ENCODE measurements around the gene RYK.
"Not testable (repeated sequence)": the region's sequence is repeated elsewhere in the genome, so short reads cannot be mapped to it uniquely, and the experiment has no call there.

Gene RYK

DNA sequence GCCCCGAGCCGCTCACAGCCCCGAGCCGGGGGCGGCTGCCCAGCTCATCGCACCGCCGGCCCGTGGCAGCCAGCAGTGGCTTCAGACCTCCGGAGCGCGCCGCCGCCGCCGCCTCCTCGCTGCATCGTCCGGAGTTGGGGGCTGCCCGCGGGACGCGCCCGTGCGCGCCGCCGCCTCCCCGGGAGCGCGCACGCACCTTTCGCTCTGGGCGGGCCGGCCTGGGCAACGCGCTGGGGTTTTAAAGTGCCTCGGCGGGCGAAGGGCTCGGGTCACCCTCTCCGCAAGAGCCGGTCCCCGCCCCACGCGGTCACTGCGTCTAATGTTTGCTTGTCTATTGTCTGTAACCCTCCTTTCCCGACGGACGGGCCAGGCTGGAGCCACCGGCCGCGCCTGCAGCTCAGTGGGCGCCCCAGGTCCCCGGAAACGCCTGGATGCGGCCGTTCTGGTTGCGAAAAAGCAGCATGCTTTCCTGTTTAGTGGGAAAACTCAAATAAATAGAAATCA, at the start of gene RYK:
TSS of gene RYK (minus strand) at position 143 of the 504 bp plus-strand sequence. CDS start 205 bp downstream, outside the sequence.
- peak; percentile 87 for DNase-seq (ENCODE audit: low spot score)

DNA sequence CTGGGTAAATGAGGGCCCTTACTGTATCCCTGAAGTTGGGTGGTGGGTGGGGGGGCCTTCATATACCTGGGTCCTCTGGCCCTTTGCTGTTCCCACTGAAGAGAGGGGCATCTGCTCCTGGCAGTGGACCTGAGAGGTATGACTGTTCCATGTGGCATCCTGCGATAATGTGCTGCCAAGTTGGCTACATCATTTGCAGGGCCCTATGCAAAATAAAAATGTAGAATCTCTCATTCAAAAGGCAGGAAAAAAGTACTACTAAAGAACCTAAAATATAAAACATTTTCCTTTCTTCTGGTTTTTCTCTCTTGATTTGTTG, 49.2 kb upstream of the RYK start:
- no peak for DNase-seq (ENCODE audit: low spot score)

DNA sequence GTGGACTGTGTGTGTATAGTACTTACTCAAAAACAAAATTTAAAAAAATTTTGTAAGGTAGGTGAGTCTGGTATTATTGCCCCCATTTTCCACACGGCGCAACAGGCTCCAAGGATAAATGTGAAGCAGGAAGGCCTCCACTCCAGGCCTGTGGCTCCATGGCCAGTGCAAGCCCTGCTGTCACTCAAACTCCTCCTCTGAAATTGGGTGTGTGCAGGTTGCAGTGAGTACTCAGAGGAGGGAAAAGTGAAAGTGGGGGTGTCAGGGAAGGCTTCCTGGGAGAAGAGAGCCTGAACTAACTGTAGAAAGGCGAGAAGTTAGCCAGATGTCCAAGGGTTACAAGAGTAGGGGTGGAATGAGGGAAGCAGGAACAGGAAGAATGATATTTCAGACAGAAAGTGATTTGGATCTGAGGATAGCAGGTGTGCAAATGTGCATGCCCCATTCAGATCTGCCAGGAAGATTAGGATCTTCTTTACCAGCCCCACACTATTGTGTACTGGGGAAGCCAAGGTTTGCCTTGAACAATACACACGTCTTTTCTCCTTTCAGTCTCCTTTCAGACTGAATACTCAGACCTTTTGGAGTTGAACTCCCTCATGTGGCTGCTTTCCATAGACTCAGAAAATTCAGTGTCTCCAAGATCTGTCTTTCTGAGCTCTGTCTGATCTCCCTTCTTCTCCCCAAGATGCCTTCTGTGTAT, 48.7 kb upstream of the RYK start:
- DNase-seq (ENCODE audit: low spot score) = no peak

DNA sequence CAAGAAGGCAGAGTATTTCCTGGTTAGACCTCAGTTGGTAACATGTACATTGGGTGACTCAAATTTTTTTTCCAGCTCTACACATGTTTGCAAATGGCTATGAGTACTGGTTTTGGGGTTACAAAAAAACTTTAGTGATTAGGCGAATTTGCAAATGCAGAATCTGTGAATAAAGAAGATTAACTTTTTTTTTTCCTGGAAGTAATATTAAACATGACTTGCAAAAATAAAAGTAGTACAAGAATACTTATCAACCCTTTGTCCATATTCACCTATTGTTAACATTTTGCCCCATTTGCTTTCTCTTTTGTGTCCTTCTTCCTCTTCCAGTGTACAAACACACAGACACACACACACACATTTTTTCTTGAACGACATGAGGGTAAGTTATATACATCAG, 47.6 kb upstream of the RYK start:
- no peak for DNase-seq (ENCODE audit: low spot score)

DNA sequence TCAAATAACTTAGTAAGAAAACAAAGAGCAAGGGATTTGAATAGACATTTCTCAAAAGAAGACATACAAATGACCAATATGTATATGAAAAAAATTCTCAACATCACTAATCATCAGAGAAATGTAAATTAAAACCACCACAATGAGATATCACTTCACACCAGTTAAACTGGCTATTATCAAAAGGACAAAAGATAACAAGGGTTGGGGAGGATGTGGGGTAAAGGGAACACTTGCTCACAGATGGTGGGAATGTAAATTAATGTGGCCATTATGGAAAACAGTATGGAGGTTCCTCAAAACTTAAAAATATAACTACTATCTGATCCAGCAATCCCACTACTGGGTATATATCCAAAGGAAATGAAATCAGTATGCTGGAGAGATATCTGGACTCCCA, 46.0 kb upstream of the RYK start:
- no peak for DNase-seq (ENCODE audit: low spot score)

DNA sequence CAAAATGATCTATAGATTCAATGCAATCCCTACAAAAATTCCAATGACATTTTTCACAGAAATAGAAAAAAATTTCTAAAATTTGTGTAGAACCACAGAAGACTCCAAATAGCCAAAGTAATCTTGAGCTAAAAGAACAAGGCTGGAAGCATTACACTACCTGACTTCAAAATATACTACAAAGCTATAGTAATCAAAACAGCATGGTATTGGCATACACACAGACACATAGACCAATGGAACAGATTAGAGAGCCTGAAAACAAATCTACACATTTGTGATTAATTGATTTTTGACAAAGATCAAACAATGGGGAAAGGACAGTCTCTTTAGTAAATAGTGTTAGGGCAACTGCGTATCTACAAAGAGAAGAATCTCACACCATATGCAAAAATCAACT, 45.3 kb upstream of the RYK start:
- DNase-seq (ENCODE audit: low spot score) = no peak

DNA sequence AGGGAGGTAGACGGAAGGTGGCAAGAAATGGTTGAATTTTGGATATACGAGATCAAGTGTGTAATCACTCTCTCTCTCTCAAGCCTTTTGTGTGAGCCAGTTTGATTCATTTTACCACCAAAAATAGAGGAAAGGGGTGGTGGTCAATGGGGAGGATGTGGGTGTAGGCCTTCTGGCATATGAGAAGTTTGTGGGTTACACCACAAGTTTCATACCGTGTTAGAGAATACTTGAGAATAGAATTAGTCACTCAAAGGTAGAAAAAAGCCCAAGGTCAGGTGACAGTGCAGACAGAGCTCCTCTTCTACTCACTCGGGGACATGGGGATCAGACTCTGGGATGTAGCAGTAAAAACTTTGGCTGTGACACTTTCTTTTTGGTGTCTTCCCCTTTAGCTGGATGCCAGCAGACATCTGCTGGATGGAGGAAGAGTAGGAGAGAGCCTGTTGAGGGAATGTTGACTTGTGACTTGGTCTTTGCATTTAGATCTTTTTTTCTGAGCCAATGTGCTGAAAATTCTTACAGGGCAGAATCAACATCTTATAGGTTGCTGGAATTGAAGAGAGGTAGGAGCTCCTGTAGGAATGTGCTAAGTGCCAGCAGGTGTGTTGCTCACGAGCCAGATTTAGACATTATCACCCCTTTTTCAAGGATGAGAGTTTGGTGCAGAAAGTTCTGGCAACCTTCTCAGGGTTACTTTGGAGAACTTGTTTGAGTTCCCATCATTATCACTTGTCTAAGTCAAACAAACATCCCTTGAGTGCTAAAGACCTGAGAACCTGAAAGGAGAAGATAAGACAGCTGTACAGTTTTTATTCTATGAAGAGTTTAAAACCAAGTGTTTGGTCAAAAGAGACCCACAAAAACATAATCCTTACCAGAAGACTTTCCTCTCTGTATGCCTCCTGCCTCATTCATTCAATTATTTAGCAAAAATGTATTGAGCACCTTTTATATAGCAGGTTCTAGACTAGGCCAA, 43.9 kb upstream of the RYK start:
- no peak for DNase-seq (ENCODE audit: low spot score)

DNA sequence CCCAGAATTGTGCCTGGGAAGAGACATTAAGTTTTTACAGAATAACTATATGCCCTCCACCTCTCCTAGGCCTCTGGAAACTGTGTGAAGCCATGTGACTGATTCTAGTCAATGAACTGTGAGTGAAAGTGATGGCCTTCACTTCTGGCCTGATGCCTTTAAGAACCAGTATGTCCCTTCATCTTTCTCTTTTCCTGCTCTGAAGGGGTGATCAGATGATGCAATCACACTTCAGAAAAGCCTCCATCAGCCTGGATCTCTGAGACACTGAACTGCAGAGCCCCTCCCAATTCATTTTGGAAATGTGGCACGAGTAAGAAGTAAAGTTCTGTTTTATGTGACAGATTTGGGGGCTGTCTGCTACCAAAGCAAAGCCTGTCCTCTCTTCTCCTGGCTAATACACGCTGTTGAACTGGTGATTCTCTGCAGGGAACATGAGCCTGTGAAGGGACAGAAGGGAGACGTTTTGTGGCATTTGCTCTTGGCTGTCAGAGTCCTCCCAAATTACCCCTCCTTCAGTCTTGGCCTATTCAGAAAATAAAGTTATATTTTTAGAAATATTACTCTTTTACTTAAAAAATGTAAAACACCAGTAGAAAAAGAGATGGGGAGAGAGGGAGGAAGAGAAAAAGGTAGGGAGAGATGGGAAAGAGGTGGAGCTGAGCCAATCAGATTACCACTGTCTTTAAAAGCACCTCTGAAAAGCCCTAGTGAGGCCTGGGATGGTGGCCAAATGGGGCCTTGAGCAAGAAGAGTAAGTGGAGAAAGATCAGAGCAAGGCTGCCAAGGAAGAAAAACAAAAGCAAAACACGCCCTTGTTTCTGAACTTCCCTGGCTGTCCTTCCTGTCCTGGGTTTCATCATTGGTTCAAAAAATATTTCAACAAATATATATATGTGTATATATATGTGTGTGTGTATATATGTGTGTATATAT, 40.9 kb upstream of the RYK start:
- no peak for DNase-seq (ENCODE audit: low spot score)

DNA sequence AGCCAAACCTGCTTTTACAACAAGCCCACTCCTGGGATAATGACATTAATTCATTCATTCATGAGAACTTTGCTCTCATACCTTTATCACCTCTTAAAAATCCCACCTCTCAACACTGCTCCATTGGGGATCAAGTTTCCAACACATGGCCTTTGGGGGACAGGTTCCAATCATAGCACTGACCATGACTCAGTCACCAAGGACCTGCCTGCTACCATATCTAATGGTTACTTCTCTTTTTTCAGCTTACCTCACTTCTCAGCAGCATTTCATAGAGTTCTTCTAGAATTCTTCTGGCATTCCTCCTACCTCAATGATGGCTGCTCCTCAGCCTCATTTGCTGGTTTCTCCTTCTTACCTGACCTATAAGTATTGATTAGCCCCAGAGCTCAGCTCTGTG, 36.9 kb upstream of the RYK start:
- DNase-seq (ENCODE audit: low spot score) = no peak

DNA sequence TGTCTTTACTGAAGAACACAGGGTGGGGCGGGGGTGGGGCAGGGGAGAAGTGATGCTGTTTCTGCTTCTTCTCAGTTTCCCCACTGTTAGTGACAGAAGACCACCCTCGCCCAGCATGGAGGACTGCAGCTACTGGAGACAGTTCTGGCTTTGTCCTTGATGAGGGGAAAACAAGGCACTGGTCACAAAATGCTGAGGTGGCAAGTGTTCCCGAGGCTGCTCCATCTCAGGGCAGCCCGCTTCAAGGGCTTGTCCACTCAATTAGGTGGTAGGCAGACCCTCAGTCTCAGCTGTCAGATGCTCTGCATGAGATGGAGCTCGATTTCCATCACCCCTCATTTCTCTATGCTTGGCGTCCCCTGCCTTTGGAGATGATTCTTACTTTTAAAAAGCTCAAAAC, 33.8 kb upstream of the RYK start:
- no peak for DNase-seq (ENCODE audit: low spot score)

DNA sequence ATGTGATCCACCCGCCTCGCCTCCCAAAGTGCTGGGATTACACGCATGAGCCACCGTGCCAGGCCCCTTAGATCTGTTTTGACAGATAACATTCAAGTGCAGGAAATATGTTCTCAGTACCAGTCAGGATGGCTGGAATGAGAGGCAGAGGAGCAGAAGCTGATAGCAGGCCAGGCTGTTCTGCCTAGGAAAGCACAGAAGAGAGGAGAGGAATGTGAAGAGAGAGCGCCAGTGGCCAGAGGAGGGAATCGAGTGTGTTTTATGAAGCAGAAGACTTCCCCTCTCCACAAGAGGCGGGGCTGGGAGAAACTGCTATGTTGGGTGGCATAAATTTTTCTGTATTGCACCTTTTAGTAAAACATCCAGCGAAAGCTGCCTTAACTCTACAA, 32.0 kb upstream of the RYK start:
- DNase-seq (ENCODE audit: low spot score) = no peak

DNA sequence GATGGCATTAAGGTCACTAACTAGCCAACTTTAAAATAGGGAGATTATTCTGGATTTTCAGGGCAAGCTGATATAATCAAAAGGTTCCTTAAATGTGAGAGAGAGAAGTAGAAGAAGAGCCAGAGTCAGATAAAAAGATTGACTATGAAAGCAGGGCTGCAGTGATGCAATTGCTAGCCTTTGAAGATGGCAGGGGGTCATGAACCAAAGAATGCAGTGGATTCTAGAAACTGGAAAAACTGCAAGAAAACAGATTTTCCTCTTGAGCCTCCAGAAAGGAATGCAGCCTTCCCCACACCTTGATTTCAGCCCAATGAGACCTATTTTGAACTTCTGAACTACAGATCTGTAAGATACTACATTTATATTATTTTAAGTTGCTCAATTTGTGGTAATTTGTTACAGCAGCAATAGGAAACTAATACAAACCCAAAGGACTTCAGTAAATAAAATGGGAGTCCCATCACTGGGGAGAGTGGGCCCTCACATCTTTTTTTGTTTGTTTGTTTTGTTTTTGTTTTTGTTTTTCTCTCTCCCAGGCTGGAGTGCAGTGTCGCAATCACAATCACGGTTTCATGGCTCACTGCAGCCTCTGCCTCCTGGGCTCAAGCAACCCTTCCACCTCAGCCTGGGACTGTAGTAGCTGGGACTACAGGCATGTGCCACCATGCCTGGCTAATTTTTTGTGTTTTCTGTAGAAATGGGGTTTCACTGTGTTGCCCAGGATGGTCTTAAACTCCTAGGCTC, 31.4 kb upstream of the RYK start:
- no peak for DNase-seq (ENCODE audit: low spot score)

DNA sequence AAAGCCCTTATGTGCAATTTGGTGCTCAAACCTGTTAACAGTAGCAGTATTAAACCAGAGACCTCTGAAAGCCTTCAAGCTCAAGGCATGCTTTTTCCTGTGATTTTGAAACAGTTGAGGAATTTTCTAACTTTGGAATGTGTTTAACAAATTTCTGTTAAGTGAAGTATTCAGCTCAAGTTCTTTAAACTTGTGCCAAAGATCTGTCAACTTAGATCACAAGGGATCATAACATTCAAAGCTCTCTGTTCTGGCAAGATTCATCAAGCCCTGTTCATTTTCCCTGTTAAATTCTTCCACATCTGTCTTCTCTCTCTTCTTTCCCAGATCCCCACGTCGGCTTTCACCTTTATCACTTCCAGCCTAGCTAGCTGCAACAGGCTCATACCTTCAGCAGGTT, 28.8 kb upstream of the RYK start:
- DNase-seq (ENCODE audit: low spot score) = no peak

DNA sequence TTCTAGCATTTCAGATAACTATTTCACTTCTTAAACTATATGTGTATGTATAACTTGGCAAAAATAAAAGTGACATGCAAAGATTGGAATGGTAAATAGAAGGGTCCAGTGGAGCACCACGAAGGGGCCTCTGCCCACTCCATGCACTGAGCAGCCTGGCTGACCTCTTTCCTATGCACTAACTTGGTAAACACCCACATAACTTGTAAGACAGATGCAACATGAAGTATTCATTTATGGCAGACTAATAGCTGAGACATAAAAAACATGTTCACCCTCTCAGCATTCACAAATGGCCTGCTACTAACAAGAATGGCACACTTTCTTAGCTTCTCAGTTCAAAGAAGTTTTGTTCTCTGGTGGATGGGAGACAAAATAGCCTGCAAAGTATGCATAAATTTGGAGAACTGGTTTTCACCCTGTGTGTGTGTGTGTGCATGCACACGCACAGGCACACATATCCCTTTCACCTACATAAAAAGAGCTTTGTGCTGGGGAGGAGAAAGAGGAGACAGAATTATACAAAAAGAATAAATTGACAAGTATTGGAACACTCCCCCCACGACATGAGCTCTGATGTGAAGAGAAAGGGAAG, 26.5 kb upstream of the RYK start:
- no peak for DNase-seq (ENCODE audit: low spot score)

DNA sequence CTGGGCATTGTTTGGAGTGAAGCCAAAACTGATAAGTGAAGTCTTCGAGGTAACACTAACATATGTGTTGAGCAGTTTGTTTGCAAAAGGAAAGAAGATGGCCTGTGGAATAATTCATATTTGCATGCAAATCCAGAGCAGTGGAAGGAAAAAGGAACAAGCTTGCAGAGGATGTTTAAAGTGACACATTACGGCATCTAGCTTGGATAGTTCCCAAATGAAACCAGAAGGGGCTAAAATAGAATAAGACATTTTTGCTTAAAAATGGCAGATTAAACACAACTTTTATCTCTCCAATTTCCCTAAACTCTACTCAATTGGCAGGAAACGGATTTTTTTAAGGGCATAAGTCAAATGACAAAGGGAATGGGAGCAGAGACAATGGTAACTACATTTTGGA, 25.4 kb upstream of the RYK start:
- no peak for DNase-seq (ENCODE audit: low spot score)

DNA sequence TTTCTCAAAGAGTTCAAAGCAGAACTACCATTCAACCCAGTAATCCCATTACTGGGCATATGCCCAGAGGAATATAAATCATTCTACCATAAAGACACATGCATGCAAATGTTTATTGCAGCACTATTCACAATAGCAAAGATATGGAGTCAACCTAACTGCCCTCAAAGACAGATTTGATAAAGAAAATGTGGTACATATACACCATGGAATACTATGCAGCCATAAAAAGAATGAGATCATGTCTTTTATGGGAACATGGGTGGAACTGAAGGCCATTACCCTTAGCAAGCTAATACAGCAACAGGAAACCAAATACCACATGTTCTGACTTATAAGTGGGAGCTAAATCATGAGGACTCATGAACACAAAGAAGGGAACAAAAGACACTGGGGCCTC, 24.5 kb upstream of the RYK start:
- DNase-seq (ENCODE audit: low spot score) = not testable (repeated sequence)

DNA sequence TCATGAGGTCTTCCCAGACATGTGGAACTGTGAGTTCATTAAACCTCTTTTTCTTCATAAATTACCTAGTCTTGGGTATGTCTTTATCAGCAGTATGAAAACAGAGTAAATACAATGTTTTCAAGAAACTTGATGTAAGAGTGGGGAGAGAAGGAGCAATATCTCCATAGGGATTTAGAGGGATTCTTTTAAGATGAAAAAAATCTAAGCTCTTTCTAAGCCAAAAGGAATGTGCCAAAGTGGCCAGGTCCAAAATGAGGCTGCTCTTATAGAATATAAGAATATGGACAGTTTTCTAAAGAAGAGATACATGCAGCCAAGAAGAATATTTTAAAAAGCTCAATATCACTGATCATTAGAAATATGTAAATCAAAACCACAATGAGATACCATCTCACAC, 23.9 kb upstream of the RYK start:
- DNase-seq (ENCODE audit: low spot score) = no peak

DNA sequence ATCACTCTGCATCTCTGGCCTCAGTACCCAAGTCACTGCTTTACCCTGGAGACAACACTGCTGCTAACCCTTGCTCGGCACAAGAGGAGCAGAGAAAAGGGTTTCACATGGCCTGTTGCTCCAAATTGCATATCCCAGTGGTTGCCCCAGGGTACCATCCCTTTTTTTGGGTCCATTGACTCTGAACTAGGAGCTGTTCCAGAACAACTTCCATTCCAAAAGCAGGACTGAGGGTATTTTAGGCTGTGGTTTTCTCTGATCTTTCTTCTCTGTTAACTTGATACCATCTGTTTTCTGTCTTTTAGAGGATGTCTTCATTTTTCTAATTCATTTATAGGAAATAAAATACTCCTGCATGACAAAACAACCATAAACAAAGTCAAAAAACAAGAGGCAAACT, 17.3 kb upstream of the RYK start:
- no peak for DNase-seq (ENCODE audit: low spot score)

DNA sequence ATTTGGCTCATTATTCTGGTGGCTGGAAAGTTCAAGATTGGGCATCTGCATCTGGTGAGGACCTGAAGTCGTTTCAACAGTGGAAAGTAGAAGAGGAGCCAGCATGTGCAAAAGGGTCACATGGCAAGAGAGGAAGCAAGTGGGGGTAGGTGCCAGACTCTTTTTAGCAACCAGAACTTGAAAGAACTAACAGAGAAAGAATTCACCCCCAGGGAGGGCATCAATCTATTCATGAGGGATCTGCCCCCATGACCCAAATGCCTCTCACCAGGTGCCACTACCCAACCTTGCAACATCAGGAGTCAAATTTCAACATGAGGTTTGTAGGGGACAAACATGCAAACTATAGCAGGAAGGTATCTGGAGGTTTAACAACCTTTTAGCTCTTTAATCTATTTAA, 10.3 kb upstream of the RYK start:
- DNase-seq (ENCODE audit: low spot score) = no peak

DNA sequence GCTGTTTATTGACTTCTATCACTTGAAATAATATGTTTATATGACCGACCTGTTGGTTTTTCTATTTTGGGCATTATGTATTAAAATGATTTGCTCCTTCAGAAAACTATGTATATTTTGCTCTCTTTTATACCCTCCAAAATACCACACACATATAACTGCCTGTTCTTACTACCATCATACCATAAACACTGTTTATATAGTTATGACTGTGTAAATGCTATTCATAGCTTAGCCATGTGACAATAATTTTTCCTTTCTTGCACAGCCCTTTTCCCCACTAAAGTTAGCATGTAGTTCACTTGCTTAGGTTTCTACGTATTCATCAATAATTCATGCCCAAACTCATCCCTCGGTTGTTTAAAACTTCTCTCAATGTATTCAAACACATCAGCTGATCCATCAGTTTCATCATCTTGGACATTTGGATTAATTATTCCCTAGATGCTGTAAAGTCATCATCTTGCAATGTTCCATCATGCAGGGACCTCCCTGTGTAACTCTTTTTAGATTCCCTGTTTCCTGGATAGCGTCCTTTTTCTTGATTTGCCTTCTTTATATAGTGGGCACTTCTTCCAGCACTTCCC, 8.2 kb upstream of the RYK start:
- no peak for DNase-seq (ENCODE audit: low spot score)

DNA sequence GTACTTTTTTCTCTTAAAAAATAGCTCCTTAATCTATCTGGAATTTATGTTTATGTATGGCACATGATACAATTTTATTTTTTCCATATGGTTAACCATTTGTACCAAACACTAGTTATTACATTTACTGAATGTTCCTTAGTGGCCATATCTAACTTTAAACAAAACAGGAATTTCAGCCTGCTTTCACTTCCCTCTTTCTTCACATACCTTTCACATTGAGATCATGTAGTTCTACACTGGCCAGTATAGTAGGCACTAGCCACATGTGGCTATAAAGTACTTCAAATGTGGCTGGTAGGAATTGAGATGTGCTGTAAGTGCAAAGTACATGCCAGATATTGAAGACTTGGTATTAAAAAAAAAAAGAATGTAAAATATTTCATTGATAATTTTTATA, 4.7 kb upstream of the RYK start:
- DNase-seq (ENCODE audit: low spot score) = no peak
